H1 (cell line): ENCODE data around the gene PROSER3. TPM values are rescaled to one million over a fixed set of nuclear protein-coding genes. Genes with fewer than 3 reads are reported as not detected.

Experiments
- CTCF ChIA-PET: fragments of 300-600 bp; sonication (Branson Sonifier 250); formaldehyde crosslinking; loops from one replicate; lab custom pipeline; 2021; ENCODE audit not compliant: partially characterized antibody; lab: Charles Lee
- POLR2A ChIA-PET: fragments of 300-600 bp; sonication (Branson Sonifier 250); formaldehyde crosslinking; loops from one replicate; lab custom pipeline; 2021; ENCODE audit warnings: inconsistent platforms; ENCODE audit not compliant: partially characterized antibody; lab: Charles Lee
- DNase-seq, 2 experiments: peaks; one replicate each; pipeline versions ENCODE4 v3.0.0 to v3.0.0-alpha.2; 2010 to 2022; ENCODE audit warnings: low spot score in 2 of 2, low read depth in 1 of 2, mixed read lengths in 1 of 2
- FAIRE-seq: peaks from 2 replicates; lab custom pipeline; 2011; peaks lifted over from hg19 to GRCh38; lab: Jason Lieb, UNC
- H2AFZ ChIP-seq: 2 replicates; pipeline ENCODE4 v1.8.1; 2012; ENCODE audit warnings: low read length, inconsistent platforms
- H2AK5ac ChIP-seq: 2 replicates; pipeline ENCODE4 v1.6.1; 2013; ENCODE audit warnings: low read depth, low read length
- H2BK120ac ChIP-seq: replicated peaks from 2 replicates; pipeline ENCODE3; 2013; ENCODE audit warnings: low read depth, low read length, inconsistent platforms
- H2BK12ac ChIP-seq: 2 replicates; pipeline ENCODE4 v1.6.1; 2013; ENCODE audit warnings: low read depth, low read length
- H2BK15ac ChIP-seq: 2 replicates; pipeline ENCODE4 v1.6.1; 2013; ENCODE audit warnings: low read length
- H2BK20ac ChIP-seq: 2 replicates; pipeline ENCODE4 v1.6.1; 2013; ENCODE audit warnings: low read length
- H2BK5ac ChIP-seq: 2 replicates; pipeline ENCODE4 v1.6.1; 2013; ENCODE audit warnings: low read depth, low read length
- H3K14ac ChIP-seq: 2 replicates; pipeline ENCODE4 v1.6.1; 2013; ENCODE audit warnings: inconsistent platforms; ENCODE audit not compliant: insufficient read length
- H3K18ac ChIP-seq: 2 replicates; pipeline ENCODE4 v1.6.1; 2013; ENCODE audit warnings: low read length; ENCODE audit errors: extremely low read depth
- H3K23ac ChIP-seq: 2 replicates; pipeline ENCODE4 v1.6.1; 2013; ENCODE audit warnings: inconsistent platforms; ENCODE audit not compliant: insufficient read length
- H3K23me2 ChIP-seq: 2 replicates; pipeline ENCODE4 v1.6.1; 2013; ENCODE audit warnings: low read depth, low read length
- H3K27ac ChIP-seq: 2 replicates; pipeline ENCODE4 v1.6.1; 2011; ENCODE audit warnings: low read depth, low read length, inconsistent platforms
- H3K27me3 ChIP-seq, 4 experiments: replicated peaks in 1 of 4; 1 replicate in 1 of 4; 2 replicates in 3 of 4; pipeline versions ENCODE4 v1.6.1 to v1.8.1; 2011 to 2013; ENCODE audit warnings: low read length in 3 of 4, mild to moderate bottlenecking in 3 of 4, inconsistent platforms in 2 of 4, mixed read lengths in 2 of 4, moderate library complexity in 1 of 4; ENCODE audit not compliant: control insufficient read depth in 3 of 4, insufficient read depth in 3 of 4; ENCODE audit errors: extremely low read depth in 1 of 4
- H3K36me3 ChIP-seq, 4 experiments: 2 replicates each; pipeline versions ENCODE4 v1.6.1 to v1.8.1; 2011 to 2013; ENCODE audit warnings: mild to moderate bottlenecking in 4 of 4, low read length in 3 of 4, moderate library complexity in 2 of 4, control low read depth in 1 of 4, inconsistent platforms in 1 of 4; ENCODE audit not compliant: insufficient read depth in 4 of 4, control insufficient read depth in 2 of 4
- H3K4ac ChIP-seq: replicated peaks from 2 replicates; pipeline ENCODE3; 2013; ENCODE audit warnings: low read length, low read depth, mixed read lengths, inconsistent platforms; ENCODE audit not compliant: insufficient read length
- H3K4me1 ChIP-seq, 4 experiments: replicated peaks in 1 of 4; 1 replicate in 1 of 4; 2 replicates in 3 of 4; pipeline versions ENCODE4 v1.6.1 to v1.8.1; 2011 to 2013; ENCODE audit warnings: low read length in 3 of 4, inconsistent platforms in 2 of 4, mixed read lengths in 1 of 4; ENCODE audit not compliant: insufficient read depth in 4 of 4, control insufficient read depth in 3 of 4
- H3K4me2 ChIP-seq, 2 experiments: 2 replicates each; pipeline versions ENCODE4 v1.6.1 to v1.8.1; 2011 to 2013; ENCODE audit warnings: low read depth in 2 of 2, low read length in 2 of 2, control low read depth in 1 of 2, inconsistent platforms in 1 of 2, mild to moderate bottlenecking in 1 of 2; ENCODE audit not compliant: insufficient read depth in 1 of 2
- H3K4me3 ChIP-seq, 4 experiments: fragments of 200-600, 300-600 bp in 1 of 4; sonication (generic), shearing (Covaris generic), sonication (Bioruptor Twin) in 1 of 4; 2 replicates each; pipeline versions ENCODE4 v1.5.1 to v1.8.1; 2011 to 2016; ENCODE audit warnings: low read length in 4 of 4, low read depth in 3 of 4, control low read depth in 2 of 4, inconsistent platforms in 2 of 4, mild to moderate bottlenecking in 2 of 4, mixed read lengths in 1 of 4, moderate library complexity in 1 of 4; ENCODE audit not compliant: insufficient read depth in 2 of 4; ENCODE audit errors: extremely low read depth in 1 of 4
- H3K56ac ChIP-seq: replicated peaks from 2 replicates; pipeline ENCODE3; 2013; ENCODE audit warnings: low read depth, mild to moderate bottlenecking, mixed read lengths, low read length, inconsistent platforms; ENCODE audit not compliant: insufficient read length
- H3K79me1 ChIP-seq: 2 replicates; pipeline ENCODE4 v1.6.1; 2013; ENCODE audit warnings: low read depth, low read length, control low read depth
- H3K79me2 ChIP-seq, 2 experiments: 2 replicates each; pipeline versions ENCODE4 v1.6.1 to v1.8.1; 2012 to 2013; ENCODE audit warnings: low read length in 2 of 2, mild to moderate bottlenecking in 2 of 2, inconsistent platforms in 1 of 2; ENCODE audit not compliant: insufficient read depth in 2 of 2, control insufficient read depth in 1 of 2
- H3K9ac ChIP-seq, 4 experiments: replicated peaks in 1 of 4; 1 replicate in 1 of 4; 2 replicates in 3 of 4; pipeline versions ENCODE4 v1.6.1 to v1.8.1; 2011 to 2013; ENCODE audit warnings: low read depth in 3 of 4, low read length in 3 of 4, control low read depth in 2 of 4, mild to moderate bottlenecking in 2 of 4, moderate library complexity in 2 of 4, inconsistent platforms in 1 of 4; ENCODE audit errors: extremely low read depth in 1 of 4
- H3K9me3 ChIP-seq, 2 experiments: 2 replicates each; pipeline versions ENCODE4 v1.6.1 to v1.8.1; 2012 to 2013; ENCODE audit warnings: mild to moderate bottlenecking in 2 of 2, moderate library complexity in 2 of 2, control low read depth in 1 of 2, inconsistent platforms in 1 of 2, low read depth in 1 of 2, low read length in 1 of 2, mixed read lengths in 1 of 2; ENCODE audit not compliant: insufficient read depth in 2 of 2
- H4K20me1 ChIP-seq, 2 experiments: replicated peaks in 1 of 2; 2 replicates each; pipeline versions ENCODE3 to v1.8.1; 2011 to 2013; ENCODE audit warnings: inconsistent platforms in 2 of 2, low read length in 2 of 2, mild to moderate bottlenecking in 1 of 2; ENCODE audit not compliant: insufficient read depth in 2 of 2, control insufficient read depth in 1 of 2
- H4K5ac ChIP-seq: 2 replicates; pipeline ENCODE4 v1.6.1; 2013; ENCODE audit warnings: low read length, low read depth, mixed read lengths, inconsistent platforms; ENCODE audit not compliant: insufficient read length
- H4K8ac ChIP-seq: 2 replicates; pipeline ENCODE4 v1.8.0; 2013; ENCODE audit warnings: mild to moderate bottlenecking, moderate library complexity, low read length, inconsistent platforms; ENCODE audit not compliant: insufficient read depth; ENCODE audit errors: extremely low read depth
- H4K91ac ChIP-seq: replicated peaks from 2 replicates; pipeline ENCODE3; 2013; ENCODE audit warnings: low read length, mixed read lengths, inconsistent platforms; ENCODE audit not compliant: insufficient read length
- CBX5 ChIP-seq: fragments of 300-800, 300-1000 bp; sonication (generic); IDR thresholded peaks from 2 replicates; pipeline ENCODE4 v1.7.1; 2016; ENCODE audit warnings: antibody characterized with exemption, low read length, low read depth
- NANOG ChIP-seq: IDR thresholded peaks from 2 replicates; pipeline ENCODE4 v1.6.1; 2011; ENCODE audit warnings: low read length, low read depth, mild to moderate bottlenecking, inconsistent platforms; ENCODE audit not compliant: insufficient read depth, poor library complexity, severe bottlenecking
- RFX5 ChIP-seq: IDR thresholded peaks from 2 replicates; pipeline ENCODE4 v1.6.1; 2011; ENCODE audit warnings: low read depth, low read length, improper control_type of control experiment, borderline replicate concordance
- SIRT6 ChIP-seq: IDR thresholded peaks from one replicate; pipeline ENCODE4 v1.7.1; 2012; ENCODE audit warnings: low read length, inconsistent platforms
- TAF7 ChIP-seq: optimal IDR thresholded peaks from 2 replicates; pipeline ENCODE3; 2011; ENCODE audit warnings: low read depth, mild to moderate bottlenecking, inconsistent platforms, low read length, moderate library complexity, borderline replicate concordance
- WGBS, 2 experiments: shearing (Covaris generic) in 1 of 2; methylation state at CpG; one replicate each; pipeline versions ENCODE4 v1.1.6 to v1.1.7; 2013 to 2015; ENCODE audit warnings: low lambda C conversion rate in 2 of 2, mixed read lengths in 2 of 2, inconsistent platforms in 1 of 2, low coverage in 1 of 2, missing lambda C conversion rate in 1 of 2; ENCODE audit not compliant: insufficient replicate concordance in 2 of 2, insufficient coverage in 1 of 2, insufficient read length in 1 of 2; ENCODE audit errors: extremely low coverage in 1 of 2, missing lambda C conversion rate in 1 of 2; 5-methylcytosine and 5-hydroxymethylcytosine counted together
- polyA plus RNA-seq, 7 experiments: library from polyadenylated mRNA; depleted of rRNA in 3 of 7; stranded (reverse) in 5 of 7; unstranded in 2 of 7; fragments of >200 nt in 5 of 7; fragments of 200-250 nt in 2 of 7; gene quantifications; 1 replicate in 5 of 7; 2 replicates in 1 of 7; 4 replicates in 1 of 7; pipeline versions ENCODE4 v1.2.1 to v1.2.3, GENCODE V29; 2011 to 2013; ENCODE audit warnings: missing spikeins in 2 of 7, mixed read lengths in 2 of 7
- total RNA-seq: library from RNA; stranded (reverse); fragmentation: NEBNext Ultra II Directional; extraction: Animal tissue kit (Norgen Biotek cat#: 25700); gene quantifications from 2 replicates; pipeline ENCODE4 v1.2.1, GENCODE V29; 2021

PROSER3 gene
- total and polyA plus RNA-seq, 2 of the 8 experiments (the other 6 are each of a cell fraction or from before 2014, with no cell fraction given), result 17.8 to 28.9 TPM

- no peaks in the 10 kb centered on the region for H4K20me1 ChIP-seq
- H3K9me3 ChIP-seq, result no peaks in the 10 kb centered on the region
- H3K18ac ChIP-seq, result no peak overlapping the region
- H3K4me3 ChIP-seq, result no peak overlapping the region
- H2BK12ac ChIP-seq, result no peak overlapping the region
- no peak overlapping the region for H2BK5ac ChIP-seq
- ChIA-PET CTCF (interaction anchor here (1.1 kb wide), 1 partner anchor 10 kb away, joined by 4 read pairs; no protein-coding TSS in a partner anchor), POLR2A (no interaction called here)
- H2BK120ac ChIP-seq, result no peak overlapping the region
- H4K5ac ChIP-seq, result no peak overlapping the region
- no peak overlapping the region for H3K27ac ChIP-seq
- DNase-seq (no peak), FAIRE-seq (no peak)
- H3K14ac ChIP-seq, result no peak overlapping the region
- peaks cover 0 to 1% (median under 1%) of the 10 kb centered on the region in 4 experiments; a peak in 4 of 7 replicates for H3K4me1 ChIP-seq
- H4K91ac ChIP-seq, result no peak overlapping the region
- no peak overlapping the region for H4K8ac ChIP-seq
- H2AK5ac ChIP-seq, result no peak overlapping the region; the same call in 1 of the 2 replicates
- H2BK20ac ChIP-seq, result no peak overlapping the region
- H3K4ac ChIP-seq, result no peak overlapping the region
- TF ChIP-seq TAF7 (no peak), NANOG (no peak), SIRT6 (no peak), RFX5 (no peak), CBX5 (no peak)
- no peaks in the 10 kb centered on the region; the same call in 1 of the 2 replicates for H3K79me1 ChIP-seq
- no peaks in the 10 kb centered on the region for H3K36me3 ChIP-seq
- no peak overlapping the region for H3K9ac ChIP-seq
- 71% methylated on average over 5 of the region's 5 CpGs; no CpG with 5 or more reads in 1 of the 2 experiments for WGBS, 2 experiments
- H3K23ac ChIP-seq, result no peak overlapping the region
- H2BK15ac ChIP-seq, result no peak overlapping the region
- H2AFZ ChIP-seq, result no peak overlapping the region
- H3K79me2 ChIP-seq, result peaks cover 0 to 7% of the 10 kb centered on the region in 2 experiments; a peak in 1 of 4 replicates
- peaks cover 9% of the 10 kb centered on the region for H3K23me2 ChIP-seq
- no peak overlapping the region for H3K56ac ChIP-seq
- H3K4me2 ChIP-seq, result no peak overlapping the region; a peak in 1 of 4 replicates
- H3K27me3 ChIP-seq, result peaks cover 0 to 2% (median under 1%) of the 10 kb centered on the region in 4 experiments; a peak in 2 of 7 replicates
Observed at GRCh38 chr19:35750167-35750566, 7.8 kb upstream of the PROSER3 start.
